ENCODE results near the gene NCAPG2.

DNA sequence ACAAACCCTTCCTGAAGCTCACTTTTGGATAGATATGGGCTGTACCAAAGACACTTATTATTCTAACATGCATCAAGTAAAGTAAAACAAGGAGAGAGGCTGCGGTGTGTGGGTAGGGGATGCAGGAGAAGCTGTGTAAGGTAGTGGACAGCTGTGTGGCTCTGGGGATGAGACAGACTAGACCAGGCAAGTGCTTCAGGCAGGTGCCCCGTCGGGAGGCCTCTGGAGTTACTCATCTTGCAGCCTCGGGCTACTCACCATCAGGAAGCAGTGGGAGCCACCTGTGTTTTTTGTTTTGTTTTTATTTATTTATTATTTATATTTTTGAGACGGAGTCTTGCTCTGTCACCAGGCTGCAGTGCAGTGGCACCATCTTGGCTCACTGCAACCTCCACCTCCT is 49.3 kb upstream of the NCAPG2 start:
- TF ChIP-seq, protein P1, sequence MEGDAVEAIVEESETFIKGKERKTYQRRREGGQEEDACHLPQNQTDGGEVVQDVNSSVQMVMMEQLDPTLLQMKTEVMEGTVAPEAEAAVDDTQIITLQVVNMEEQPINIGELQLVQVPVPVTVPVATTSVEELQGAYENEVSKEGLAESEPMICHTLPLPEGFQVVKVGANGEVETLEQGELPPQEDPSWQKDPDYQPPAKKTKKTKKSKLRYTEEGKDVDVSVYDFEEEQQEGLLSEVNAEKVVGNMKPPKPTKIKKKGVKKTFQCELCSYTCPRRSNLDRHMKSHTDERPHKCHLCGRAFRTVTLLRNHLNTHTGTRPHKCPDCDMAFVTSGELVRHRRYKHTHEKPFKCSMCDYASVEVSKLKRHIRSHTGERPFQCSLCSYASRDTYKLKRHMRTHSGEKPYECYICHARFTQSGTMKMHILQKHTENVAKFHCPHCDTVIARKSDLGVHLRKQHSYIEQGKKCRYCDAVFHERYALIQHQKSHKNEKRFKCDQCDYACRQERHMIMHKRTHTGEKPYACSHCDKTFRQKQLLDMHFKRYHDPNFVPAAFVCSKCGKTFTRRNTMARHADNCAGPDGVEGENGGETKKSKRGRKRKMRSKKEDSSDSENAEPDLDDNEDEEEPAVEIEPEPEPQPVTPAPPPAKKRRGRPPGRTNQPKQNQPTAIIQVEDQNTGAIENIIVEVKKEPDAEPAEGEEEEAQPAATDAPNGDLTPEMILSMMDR (conservative IDR thresholded peaks at IDR 0.05 in 1 of 2, IDR thresholded peaks at IDR 0.05 in 1 of 2; ENCODE audit: low read depth in 1 of 2, low read length in 2 of 2): no peak
- TF ChIP-seq EZH2 (IDR thresholded peaks at IDR 0.05; ENCODE audit: low read length, missing control alignments): no peak
